Epithelial cell of proximal tubule (primary cell): Measurements from ENCODE around the gene RPE. TPM values are rescaled to one million over a fixed set of nuclear protein-coding genes. Genes with fewer than 3 reads are reported as not detected.

Experiments
- DNase-seq: peaks from one replicate; pipeline ENCODE4 v3.0.0-alpha.2; 2011; ENCODE audit warnings: low read depth
- H3K4me3 ChIP-seq: 2 replicates; pipeline ENCODE4 v1.5.1; 2011; ENCODE audit warnings: low read depth, mild to moderate bottlenecking, low read length
- total RNA-seq: library from RNA; depleted of rRNA; stranded (reverse); fragments of >200 nt; gene quantifications from 2 replicates; pipeline ENCODE4 v1.2.3, GENCODE V29; 2015
- TF ChIP-seq, protein P1 (sequence below): conservative IDR thresholded peaks from 2 replicates; pipeline ENCODE4 v1.5.1; 2012; ENCODE audit warnings: low read depth, mild to moderate bottlenecking, low read length

The RPE gene
- total RNA-seq, 1 donor from 2014 or later: 57.7 TPM

DNA sequence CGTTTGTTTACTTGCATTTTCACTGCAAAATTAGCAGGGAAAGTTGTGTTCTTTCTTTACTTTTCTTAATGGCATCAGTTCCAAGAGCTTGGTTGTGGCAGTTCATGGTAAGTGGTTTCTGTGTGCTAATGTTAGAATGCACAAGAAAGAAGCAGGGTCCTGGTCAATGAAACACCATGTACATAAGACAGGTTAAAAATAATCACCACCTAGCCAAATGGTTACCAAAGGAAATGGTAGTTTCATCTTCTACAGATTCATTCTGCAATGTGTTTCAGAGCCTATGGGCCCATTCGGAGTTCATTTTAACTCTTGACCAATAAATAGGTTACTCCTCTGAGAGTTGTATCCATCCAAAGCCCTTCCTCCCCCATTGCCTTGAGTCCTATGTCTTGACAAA, 18.1 kb upstream of the RPE start:
- no peak overlapping the region for H3K4me3 ChIP-seq
- TF ChIP-seq, protein P1, sequence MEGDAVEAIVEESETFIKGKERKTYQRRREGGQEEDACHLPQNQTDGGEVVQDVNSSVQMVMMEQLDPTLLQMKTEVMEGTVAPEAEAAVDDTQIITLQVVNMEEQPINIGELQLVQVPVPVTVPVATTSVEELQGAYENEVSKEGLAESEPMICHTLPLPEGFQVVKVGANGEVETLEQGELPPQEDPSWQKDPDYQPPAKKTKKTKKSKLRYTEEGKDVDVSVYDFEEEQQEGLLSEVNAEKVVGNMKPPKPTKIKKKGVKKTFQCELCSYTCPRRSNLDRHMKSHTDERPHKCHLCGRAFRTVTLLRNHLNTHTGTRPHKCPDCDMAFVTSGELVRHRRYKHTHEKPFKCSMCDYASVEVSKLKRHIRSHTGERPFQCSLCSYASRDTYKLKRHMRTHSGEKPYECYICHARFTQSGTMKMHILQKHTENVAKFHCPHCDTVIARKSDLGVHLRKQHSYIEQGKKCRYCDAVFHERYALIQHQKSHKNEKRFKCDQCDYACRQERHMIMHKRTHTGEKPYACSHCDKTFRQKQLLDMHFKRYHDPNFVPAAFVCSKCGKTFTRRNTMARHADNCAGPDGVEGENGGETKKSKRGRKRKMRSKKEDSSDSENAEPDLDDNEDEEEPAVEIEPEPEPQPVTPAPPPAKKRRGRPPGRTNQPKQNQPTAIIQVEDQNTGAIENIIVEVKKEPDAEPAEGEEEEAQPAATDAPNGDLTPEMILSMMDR: no peak
- no peak for DNase-seq

DNA sequence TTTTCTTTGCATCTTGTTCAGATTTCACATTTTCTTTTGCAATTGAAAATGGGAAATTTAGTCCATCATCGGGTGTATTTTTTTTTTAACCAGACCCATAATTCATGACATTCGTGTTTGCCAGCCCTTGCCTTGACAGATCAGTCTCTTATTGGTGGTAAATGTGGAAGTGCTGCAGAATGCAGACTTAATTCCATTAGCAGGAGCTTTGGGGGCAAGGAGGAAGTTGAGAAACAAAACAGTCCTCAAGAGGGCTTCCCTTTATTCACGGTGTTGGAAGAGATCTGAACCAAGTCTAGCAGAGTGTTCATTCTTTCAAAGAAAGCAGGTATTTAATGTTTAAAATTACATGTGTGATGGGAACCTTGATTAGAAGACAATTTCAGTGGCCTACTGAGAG, 16.6 kb upstream of the RPE start:
- DNase-seq: no peak
- TF ChIP-seq, protein P1: no peak
- no peak overlapping the region for H3K4me3 ChIP-seq

DNA sequence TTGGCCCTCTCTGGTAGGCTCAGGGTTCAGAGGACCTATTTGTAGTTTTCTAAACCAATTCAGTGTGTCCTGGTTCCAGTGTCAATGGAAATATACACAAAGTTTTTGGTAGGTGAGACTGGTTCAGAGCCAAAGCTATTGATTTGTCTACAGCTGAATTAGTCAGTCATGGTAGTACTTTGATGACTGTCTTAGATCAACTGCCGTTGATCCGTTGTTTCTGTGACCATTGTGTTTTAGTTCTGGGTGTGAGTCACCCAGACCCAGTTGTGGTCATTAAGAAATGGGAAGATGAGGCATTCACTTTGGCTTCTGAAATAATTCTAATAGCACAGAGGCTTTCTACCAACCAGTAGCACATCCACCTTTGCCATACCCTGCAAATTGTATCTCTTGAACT, 16.0 kb upstream of the RPE start:
- TF ChIP-seq, protein P1: no peak
- H3K4me3 ChIP-seq: no peak overlapping the region
- DNase-seq: no peak

DNA sequence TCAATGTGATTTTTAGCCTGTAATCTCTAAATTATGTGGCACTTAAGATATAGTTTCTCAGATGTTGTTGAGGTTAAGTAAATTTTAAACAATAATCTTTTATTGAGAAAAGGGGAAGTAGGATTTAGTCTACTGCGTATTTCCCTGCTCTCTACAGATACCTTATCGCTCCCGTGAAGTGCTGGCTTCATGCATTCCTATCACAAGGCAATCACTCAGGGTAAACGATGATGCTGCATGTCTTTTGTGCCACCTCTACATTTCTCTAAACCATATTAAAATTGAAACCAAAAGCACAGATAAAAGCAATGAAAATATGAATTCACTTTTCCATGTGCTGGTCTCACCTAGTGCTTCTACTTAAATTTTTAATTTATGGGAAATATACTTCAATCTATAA, 14.4 kb upstream of the RPE start:
- no peak for DNase-seq
- H3K4me3 ChIP-seq: no peak overlapping the region
- TF ChIP-seq, protein P1: no peak

DNA sequence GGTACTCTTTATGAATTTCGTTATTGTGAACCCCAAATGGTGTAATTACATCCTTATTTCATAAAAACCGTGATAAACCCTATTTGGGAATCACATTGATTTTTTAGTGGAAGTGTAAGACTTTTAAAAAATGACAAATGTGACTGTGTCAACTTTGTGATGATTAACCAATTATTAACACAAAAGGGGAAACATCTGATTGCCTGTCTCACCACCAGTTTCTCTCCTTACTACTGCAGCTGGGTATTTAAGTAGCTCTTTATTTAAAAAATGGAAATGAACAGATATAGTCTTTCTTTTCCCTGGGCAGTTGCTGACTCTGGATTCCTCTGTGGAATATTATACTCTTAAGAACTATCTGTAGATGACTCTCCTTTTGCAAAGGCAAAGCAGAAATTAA, 11.6 kb upstream of the RPE start:
- TF ChIP-seq, protein P1: no peak
- DNase-seq: no peak
- H3K4me3 ChIP-seq: no peak overlapping the region

DNA sequence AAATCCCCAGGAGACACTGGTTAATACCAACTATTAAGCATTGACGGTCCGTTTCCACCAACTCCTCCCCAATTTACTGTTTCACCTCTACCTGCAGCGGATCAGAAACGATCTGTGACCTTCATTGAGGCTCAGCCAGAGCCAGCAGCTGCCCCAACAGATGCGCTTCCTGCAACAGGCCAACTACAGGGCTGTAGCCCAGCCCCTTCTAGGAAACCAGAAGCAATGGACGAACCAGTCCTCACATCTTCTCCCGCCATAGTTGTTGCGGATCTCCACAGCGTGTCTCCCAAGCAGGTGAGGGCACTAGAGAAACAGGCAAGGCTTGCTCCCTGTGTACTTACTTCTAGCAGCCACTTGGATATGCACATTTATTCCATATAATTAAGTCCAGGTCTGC, 8.5 kb upstream of the RPE start:
- no peak for DNase-seq
- TF ChIP-seq, protein P1: no peak
- no peak overlapping the region for H3K4me3 ChIP-seq

DNA sequence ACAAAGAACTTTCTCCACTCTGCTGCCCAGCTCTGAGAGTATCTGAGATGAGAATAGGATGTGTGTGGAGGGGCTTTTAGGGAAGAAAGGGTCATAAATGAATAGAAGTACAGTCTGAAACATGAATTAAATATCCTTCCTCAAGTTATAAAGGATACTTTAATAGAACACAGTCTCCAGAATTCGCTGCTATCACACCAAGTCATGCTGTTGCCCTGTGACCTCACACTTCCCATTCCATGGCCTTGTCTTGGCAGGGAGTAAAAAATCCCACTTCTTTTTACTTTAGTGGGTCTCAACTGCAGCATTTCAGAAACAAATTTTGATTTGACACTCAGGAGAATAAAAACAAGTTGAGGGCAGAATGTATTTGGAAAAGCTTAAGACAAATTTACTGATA, 3.8 kb upstream of the RPE start:
- H3K4me3 ChIP-seq: no peak overlapping the region
- TF ChIP-seq, protein P1: no peak
- DNase-seq: no peak
